PC-3 (cell line): Measurements from ENCODE around the gene CENPH. TPM values are rescaled to one million over a fixed set of nuclear protein-coding genes. Genes with fewer than 3 reads are reported as not detected.

Source experiments
- ATAC-seq: fragments of 200-7000 bp; cut with Tn5 transposase; 2 replicates; pipeline ENCODE4 v1.9.1; 2020; ENCODE audit warnings: mild to moderate bottlenecking, moderate library complexity
- BruUV-seq: library from RNA; stranded (reverse); fragments of 400-500 nt; replicated peaks from 2 replicates; lab custom pipeline; 2021; lab: Mats Ljungman, UMichigan
- CTCF ChIA-PET: fragments of 300-600 bp; sonication (Branson Sonifier 250); formaldehyde crosslinking; loops from one replicate; lab custom pipeline; 2022; ENCODE audit warnings: antibody characterized with exemption; lab: Charles Lee
- POLR2A ChIA-PET: fragments of 300-600 bp; sonication (Branson Sonifier 250); formaldehyde crosslinking; loops from one replicate; lab custom pipeline; 2022; ENCODE audit warnings: antibody characterized with exemption; ENCODE audit not compliant: unreplicated experiment; lab: Charles Lee
- DNase-seq: peaks from one replicate; pipeline ENCODE4 v3.0.0-alpha.2; 2015
- H2AFZ ChIP-seq: fragments of 300-600 bp; sonication (generic); 2 replicates; pipeline ENCODE4 v1.6.0; 2016; ENCODE audit warnings: antibody characterized with exemption, low read length
- H3F3A ChIP-seq: fragments of 300-600 bp; sonication (generic); one replicate; pipeline ENCODE4 v1.6.0; 2017; ENCODE audit warnings: antibody characterized with exemption, low read length, control low read depth, mild to moderate bottlenecking; ENCODE audit not compliant: unreplicated experiment
- H3K27ac ChIP-seq: fragments of 300-600 bp; sonication (generic); 2 replicates; pipeline ENCODE4 v1.5.1; 2016; ENCODE audit warnings: mild to moderate bottlenecking, low read length
- H3K27me3 ChIP-seq: fragments of 300-600 bp; sonication (generic); 2 replicates; pipeline ENCODE4 v1.6.1; 2016; ENCODE audit warnings: low read length, mixed read lengths
- H3K36me3 ChIP-seq: fragments of 300-600 bp; sonication (generic); 2 replicates; pipeline ENCODE4 v1.6.1; 2016; ENCODE audit warnings: low read depth, mixed run types, low read length, mixed read lengths
- H3K4me1 ChIP-seq: fragments of 300-600 bp; sonication (generic); 2 replicates; pipeline ENCODE4 v1.5.1; 2016; ENCODE audit warnings: low read length; ENCODE audit not compliant: insufficient read depth
- H3K4me2 ChIP-seq: fragments of 300-600 bp; sonication (generic); 2 replicates; pipeline ENCODE4 v1.6.0; 2016; ENCODE audit warnings: low read length
- H3K4me3 ChIP-seq: fragments of 300-600 bp; sonication (generic); 2 replicates; pipeline ENCODE4 v1.5.1; 2016; ENCODE audit warnings: mild to moderate bottlenecking, low read length, mixed read lengths
- H3K79me2 ChIP-seq: fragments of 300-600 bp; sonication (generic); 2 replicates; pipeline ENCODE4 v1.6.1; 2017; ENCODE audit warnings: low read length, mixed read lengths
- H3K9ac ChIP-seq: fragments of 300-600 bp; sonication (generic); 2 replicates; pipeline ENCODE4 v1.6.0; 2016; ENCODE audit warnings: mild to moderate bottlenecking, low read length
- H3K9me2 ChIP-seq: fragments of 300-600 bp; sonication (generic); replicated peaks from 2 replicates; pipeline ENCODE4 v1.6.1; 2016; ENCODE audit warnings: mixed run types, low read length, mixed read lengths
- H3K9me3 ChIP-seq: fragments of 300-600 bp; sonication (generic); 2 replicates; pipeline ENCODE4 v1.6.1; 2016; ENCODE audit warnings: low read length, mixed read lengths
- H4K20me1 ChIP-seq: fragments of 300-600 bp; sonication (generic); 2 replicates; pipeline ENCODE4 v1.6.1; 2016; ENCODE audit warnings: low read length, mixed read lengths
- EZH2 ChIP-seq: fragments of 300-600 bp; sonication (generic); IDR thresholded peaks from one replicate; pipeline ENCODE4 v1.6.1; 2017; ENCODE audit warnings: antibody characterized with exemption, mild to moderate bottlenecking, low read length; ENCODE audit not compliant: unreplicated experiment
- EZH2phosphoT487 ChIP-seq: fragments of 300-600 bp; sonication (generic); IDR thresholded peaks from 2 replicates; pipeline ENCODE4 v1.6.1; 2018; ENCODE audit warnings: mild to moderate bottlenecking, antibody characterized with exemption, low read length, borderline replicate concordance
- intact Hi-C: fragments of 100-400 bp; cut with micrococcal nuclease; formaldehyde crosslinking; loops from 2 replicates; pipeline ENCODE4 v1.9.0; 2023
- total RNA-seq: library from RNA; depleted of rRNA; stranded (reverse); fragments of >200 nt; gene quantifications from 2 replicates; pipeline ENCODE4 v1.2.3, GENCODE V29; 2014
- TF ChIP-seq, protein P1 (sequence below): fragments of 300-600 bp; sonication (generic); conservative IDR thresholded peaks from 2 replicates; pipeline ENCODE4 v1.5.1; 2017; ENCODE audit warnings: antibody characterized with exemption, low read depth, mild to moderate bottlenecking, low read length

The CENPH gene
- total RNA-seq, 1 experiment from 2014 or later, result 27.8 TPM

DNA sequence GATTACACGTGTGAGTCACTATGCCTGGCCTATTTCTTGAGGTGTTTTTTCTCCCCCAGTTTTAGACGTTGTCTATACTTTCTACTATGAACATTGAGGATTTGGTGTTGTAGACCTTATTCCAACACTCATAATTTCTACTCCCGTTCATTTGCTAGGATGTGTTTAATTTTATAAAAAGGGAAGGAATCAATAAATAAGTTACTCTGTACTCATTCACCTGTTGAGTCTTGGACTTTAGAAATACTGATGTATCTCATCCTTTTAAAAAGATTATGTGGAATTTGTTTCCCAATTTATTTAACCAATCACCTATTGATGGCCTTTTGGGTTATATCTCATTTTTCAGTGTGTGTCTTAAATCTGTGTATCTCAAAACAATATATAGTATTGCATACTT is 48.5 kb downstream of the CENPH start:
- H3K36me3 ChIP-seq, result peaks cover 10% of the 10 kb centered on the region
- H3K9ac ChIP-seq, result no peak overlapping the region
- H3K27me3 ChIP-seq, result no peaks in the 10 kb centered on the region
- H3K4me2 ChIP-seq, result peak overlapping the region; percentile 71
- TF ChIP-seq, protein P1, sequence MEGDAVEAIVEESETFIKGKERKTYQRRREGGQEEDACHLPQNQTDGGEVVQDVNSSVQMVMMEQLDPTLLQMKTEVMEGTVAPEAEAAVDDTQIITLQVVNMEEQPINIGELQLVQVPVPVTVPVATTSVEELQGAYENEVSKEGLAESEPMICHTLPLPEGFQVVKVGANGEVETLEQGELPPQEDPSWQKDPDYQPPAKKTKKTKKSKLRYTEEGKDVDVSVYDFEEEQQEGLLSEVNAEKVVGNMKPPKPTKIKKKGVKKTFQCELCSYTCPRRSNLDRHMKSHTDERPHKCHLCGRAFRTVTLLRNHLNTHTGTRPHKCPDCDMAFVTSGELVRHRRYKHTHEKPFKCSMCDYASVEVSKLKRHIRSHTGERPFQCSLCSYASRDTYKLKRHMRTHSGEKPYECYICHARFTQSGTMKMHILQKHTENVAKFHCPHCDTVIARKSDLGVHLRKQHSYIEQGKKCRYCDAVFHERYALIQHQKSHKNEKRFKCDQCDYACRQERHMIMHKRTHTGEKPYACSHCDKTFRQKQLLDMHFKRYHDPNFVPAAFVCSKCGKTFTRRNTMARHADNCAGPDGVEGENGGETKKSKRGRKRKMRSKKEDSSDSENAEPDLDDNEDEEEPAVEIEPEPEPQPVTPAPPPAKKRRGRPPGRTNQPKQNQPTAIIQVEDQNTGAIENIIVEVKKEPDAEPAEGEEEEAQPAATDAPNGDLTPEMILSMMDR, result no peak
- TF ChIP-seq EZH2phosphoT487 (no peak), EZH2 (no peak)
- H3K4me1 ChIP-seq, result peaks cover 33% of the 10 kb centered on the region
- DNase-seq, result no peak
- POLR2A ChIA-PET, result no interaction called here
- CTCF ChIA-PET, result no interaction called here
- H3K79me2 ChIP-seq, result peaks cover 62% of the 10 kb centered on the region
- intact Hi-C loops, result loop anchor here (5.0 kb wide), 1 partner anchor 146 kb away; the partner anchor contains the start of gene SLC30A5
- H2AFZ ChIP-seq, result no peak overlapping the region
- H3K9me3 ChIP-seq, result no peaks in the 10 kb centered on the region
- H3F3A ChIP-seq, result no peaks in the 10 kb centered on the region
- ATAC-seq, result no peak
- peak overlapping the region; percentile 62 for H3K27ac ChIP-seq
- H4K20me1 ChIP-seq, result no peaks in the 10 kb centered on the region
- no TSS peak for BruUV-seq
- no peaks in the 10 kb centered on the region for H3K9me2 ChIP-seq
- peak overlapping the region; percentile 37; the same call in 1 of the 2 replicates for H3K4me3 ChIP-seq

DNA sequence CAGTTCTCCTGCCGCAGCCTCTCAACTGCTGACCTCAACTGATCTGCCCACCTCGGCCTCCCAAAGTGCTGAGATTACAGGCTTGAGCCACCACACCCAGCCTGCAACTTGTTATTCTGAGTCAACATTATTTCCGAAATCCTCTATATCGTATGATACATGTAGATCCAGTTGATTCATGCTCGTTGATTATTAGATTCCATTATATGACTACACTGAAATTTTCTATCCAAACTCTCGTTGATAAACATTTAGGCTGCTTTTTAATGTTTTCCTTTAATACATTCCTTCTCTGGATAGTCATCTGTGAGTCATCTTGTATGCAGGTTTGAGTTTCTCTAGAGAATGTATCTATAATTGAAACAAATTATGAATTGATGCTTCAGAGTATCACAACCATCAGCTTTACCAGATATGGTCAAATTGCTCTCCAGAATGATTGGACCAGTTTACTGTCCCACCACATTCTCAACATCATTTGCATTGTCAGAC is 49.4 kb downstream of the CENPH start:
- H3K4me2 ChIP-seq, result peak overlapping the region; percentile 71
- peak overlapping the region; percentile 22; the same call in 1 of the 2 replicates for H3K4me3 ChIP-seq
- BruUV-seq, result no TSS peak
- H2AFZ ChIP-seq, result no peak overlapping the region
- H3K36me3 ChIP-seq, result peaks cover 10% of the 10 kb centered on the region
- TF ChIP-seq, protein P1, result no peak
- TF ChIP-seq EZH2phosphoT487 (no peak), EZH2 (no peak)
- peak; percentile 89 for DNase-seq
- ChIA-PET CTCF (no interaction called here), POLR2A (no interaction called here)
- intact Hi-C loops, result loop anchor here (1.0 to 5.0 kb wide), 2 partner anchors 91 to 147 kb away; partner anchors contain the start of gene SLC30A5
- H3K4me1 ChIP-seq, result peaks cover 30% of the 10 kb centered on the region
- no peaks in the 10 kb centered on the region for H3K9me3 ChIP-seq
- H3F3A ChIP-seq, result no peaks in the 10 kb centered on the region
- H3K27me3 ChIP-seq, result no peaks in the 10 kb centered on the region
- H3K79me2 ChIP-seq, result peaks cover 72% of the 10 kb centered on the region
- H4K20me1 ChIP-seq, result no peaks in the 10 kb centered on the region
- H3K9me2 ChIP-seq, result no peaks in the 10 kb centered on the region
- peak; percentile 62 for ATAC-seq
- H3K9ac ChIP-seq, result no peak overlapping the region
- H3K27ac ChIP-seq, result peak overlapping the region; percentile 62

- POLR2A ChIA-PET, result no interaction called here
- BruUV-seq, result no TSS peak
- H3F3A ChIP-seq, result no peaks in the 10 kb centered on the region
These were observed 53.0 kb downstream of the CENPH start for GRCh38 chr5:69242215-69242927.

More at GRCh38 chr5:69242215-69242927, 53.0 kb downstream of the CENPH start:
- H3K4me3 ChIP-seq, result no peak overlapping the region
- no peaks in the 10 kb centered on the region for H3K9me3 ChIP-seq
- H3K36me3 ChIP-seq, result peaks cover 10% of the 10 kb centered on the region
- intact Hi-C loops, result no loop called here
- TF ChIP-seq EZH2phosphoT487 (no peak), EZH2 (no peak)
- TF ChIP-seq, protein P1, result no peak
- no peak overlapping the region for H2AFZ ChIP-seq
- H3K4me1 ChIP-seq, result peaks cover 17% of the 10 kb centered on the region
- H3K9ac ChIP-seq, result no peak overlapping the region
- no peak overlapping the region for H3K4me2 ChIP-seq
- DNase-seq (no peak), ATAC-seq (no peak)
- CTCF ChIA-PET, result no interaction called here
- no peaks in the 10 kb centered on the region for H3K9me2 ChIP-seq
- H3K79me2 ChIP-seq, result peaks cover 80% of the 10 kb centered on the region
- H3K27me3 ChIP-seq, result no peaks in the 10 kb centered on the region
- H4K20me1 ChIP-seq, result no peaks in the 10 kb centered on the region
- no peak overlapping the region for H3K27ac ChIP-seq
